ENCODE results near the gene FAF2.
"Not testable (repeated sequence)": the region's sequence is repeated elsewhere in the genome, so short reads cannot be mapped to it uniquely, and the experiment has no call there.

The FAF2 gene

DNA sequence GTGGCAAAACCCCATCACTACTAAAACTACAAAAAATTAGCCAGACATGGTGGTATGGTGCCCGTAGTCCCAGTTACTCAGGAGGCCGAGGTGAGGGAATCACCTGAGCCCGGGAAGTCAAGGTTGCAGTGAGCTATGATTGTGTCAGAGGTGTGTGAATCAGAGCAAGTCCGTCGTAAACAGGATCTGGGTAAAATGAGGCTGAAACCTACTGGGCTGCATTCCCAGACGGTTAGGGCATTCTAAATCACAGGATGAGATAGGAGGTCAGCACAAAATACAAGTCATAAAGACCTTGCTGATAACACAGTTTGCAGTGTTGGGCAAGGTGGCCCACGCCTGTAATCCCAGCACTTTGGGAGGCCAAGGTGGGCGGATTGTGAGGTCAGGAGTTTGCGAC is 29.9 kb upstream of the FAF2 start:
- DNase-seq = no peak

- no peak for DNase-seq
These were observed 28.1 kb upstream of the FAF2 start for GRCh38 chr5:176420086-176420485.

- DNase-seq = no peak
These were observed 27.1 kb upstream of the FAF2 start for GRCh38 chr5:176420972-176421544.

GRCh38 chr5:176424181-176424580 is 24.0 kb upstream of the FAF2 start:
- DNase-seq = no peak

DNA sequence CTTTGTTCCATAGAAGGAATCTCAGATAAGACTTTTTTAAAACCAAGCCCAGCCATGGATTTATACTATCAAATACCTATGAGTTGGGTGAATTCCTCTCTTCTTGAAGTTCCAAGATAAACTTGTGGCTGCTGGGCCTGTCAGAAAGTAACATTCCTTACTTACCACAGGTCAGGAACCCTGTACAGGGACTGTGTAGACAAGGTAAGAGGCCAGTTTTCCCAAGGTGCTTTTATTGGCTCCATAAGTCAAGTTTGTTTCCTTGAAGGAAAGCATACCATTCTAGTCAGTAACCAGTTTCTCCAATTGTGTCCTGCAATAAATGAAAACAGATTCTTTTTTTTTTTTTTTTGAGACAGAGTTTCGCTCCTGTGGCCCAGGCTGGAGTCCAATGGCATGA is 23.0 kb upstream of the FAF2 start:
- no peak for DNase-seq

DNA sequence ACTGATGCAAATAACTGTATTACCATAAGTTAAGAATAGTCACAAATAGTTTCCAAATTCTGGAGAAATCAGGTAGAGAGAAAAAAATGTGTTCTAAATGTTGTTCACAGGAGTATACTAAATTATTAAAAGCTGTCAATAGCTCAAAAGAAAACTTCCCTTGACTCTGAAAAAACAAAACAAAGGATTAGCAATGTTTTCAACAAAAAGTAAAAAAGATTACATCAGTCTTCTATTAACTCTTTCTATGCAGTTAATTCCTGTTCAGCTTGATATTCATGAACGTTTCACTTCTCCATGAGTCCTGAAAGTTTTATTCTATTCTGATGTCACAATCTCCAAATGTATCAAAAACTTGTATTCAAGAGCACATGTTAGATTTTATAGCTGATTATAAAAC is 22.4 kb upstream of the FAF2 start:
- no peak for DNase-seq

DNA sequence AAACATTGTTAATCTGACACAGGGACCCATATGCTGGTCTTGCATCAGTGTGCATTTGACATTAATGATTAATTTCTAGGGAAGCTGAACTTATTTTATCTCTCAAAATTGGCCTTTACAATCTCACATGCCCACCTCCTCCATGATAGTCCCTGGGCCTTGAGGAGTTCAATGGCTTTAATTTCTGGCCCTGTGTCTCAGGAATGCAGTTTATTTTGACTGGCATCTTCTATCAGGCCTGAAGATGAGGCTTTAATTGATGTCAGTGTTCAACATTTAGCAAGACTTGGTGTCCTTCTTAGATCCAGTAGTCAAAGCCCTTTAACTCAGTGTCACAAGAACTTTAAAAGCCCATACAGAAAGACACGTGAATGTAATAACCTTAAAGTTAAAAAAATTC is 21.3 kb upstream of the FAF2 start:
- no peak for DNase-seq

DNA sequence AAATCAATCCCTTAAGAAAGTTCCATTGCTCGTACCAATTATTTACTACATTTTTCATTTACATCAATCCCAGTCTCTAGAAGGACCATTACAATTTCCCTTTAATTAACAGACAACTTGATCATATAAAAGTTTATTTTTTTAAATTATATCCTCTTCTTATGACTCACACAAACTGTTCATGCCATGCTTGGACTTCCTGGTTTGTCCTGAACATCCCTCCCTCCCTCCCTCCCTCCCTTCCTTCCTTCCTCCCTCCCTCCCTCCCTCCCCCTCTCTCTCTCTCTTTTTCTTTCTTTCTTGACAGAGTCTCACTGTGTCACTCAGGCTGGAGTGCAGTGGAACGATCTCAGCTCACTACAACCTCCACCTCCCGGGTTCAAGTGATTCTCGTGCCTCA is 20.2 kb upstream of the FAF2 start:
- no peak for DNase-seq

- no peak for DNase-seq
These were observed 18.2 kb upstream of the FAF2 start for GRCh38 chr5:176429972-176430371.

DNA sequence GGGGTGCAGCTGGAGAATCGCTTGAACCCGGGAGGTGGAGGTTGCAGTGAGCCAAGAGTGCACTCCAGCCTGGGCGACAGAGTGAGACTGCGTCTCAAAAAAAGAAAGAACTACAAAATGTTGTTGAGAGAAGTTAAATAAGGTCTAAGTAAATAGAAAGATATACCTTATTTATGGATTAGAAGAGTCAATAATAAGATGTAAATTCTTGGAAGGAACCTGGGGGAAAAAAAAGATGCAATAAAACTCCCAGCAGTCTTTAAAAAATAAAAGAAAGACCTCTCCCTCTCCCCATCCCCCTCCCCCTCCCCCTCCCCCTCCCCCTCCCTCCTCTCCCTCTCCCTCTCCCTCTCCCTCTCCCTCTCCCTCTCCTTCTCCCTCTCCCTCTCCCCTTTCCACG is 15.5 kb upstream of the FAF2 start:
- DNase-seq = no peak

DNA sequence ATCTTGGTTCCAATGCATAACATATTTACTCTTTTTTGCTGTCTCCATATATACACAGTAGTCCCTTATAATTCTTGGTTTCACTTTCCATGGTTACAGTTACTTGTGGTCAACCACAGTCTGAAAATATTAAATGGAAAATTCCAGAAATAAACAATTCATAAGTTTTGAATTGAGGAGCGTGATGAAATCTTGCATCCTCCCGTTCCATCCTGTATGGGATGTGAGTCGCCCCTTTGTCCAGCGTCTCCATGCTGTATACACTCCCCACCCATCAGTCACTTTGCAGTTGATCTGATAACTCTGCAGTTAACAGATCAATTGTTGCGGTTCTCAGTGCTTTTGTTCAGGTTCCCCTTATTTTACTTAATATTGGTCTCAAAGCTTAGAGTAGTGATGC is 11.5 kb upstream of the FAF2 start:
- DNase-seq = no peak

GRCh38 chr5:176438959-176439757 is 9.0 kb upstream of the FAF2 start:
- no peak for DNase-seq

DNA sequence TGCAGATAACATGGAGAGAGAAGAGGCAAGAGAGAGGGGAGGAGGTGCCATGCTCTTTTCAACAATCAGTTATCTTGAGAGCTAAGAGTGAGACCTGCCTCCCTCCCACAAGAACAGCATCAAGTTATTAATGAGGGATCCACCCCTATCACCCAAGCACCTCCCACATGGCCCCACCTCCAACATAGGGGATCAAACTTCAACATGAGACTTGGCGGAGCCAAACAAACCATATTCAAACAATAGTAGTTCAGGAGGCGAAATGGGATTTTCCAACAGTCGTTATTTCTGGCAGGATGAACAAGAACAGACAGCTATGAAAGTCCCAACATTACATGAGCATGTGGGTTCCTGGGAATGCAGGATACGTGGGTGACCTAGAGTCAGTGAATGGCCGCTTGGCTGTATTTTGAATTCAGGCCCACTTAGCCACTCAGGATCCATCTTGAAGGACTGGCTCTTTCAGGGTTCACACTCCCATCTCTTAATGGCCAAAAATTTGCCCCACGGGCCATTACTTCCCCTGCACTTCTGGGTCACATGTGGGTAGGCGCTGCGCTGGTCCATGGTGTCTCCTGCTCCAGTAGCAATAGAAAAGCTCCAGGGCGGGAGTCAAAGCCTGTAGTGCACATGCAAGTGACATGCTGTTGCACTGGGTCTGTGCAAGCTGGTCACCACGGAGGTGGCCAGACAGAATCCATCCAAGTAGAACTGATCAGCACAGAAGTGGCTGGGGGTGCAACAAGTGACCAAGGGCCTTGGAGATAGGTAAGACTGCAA is 7.1 kb upstream of the FAF2 start:
- no peak for DNase-seq

GRCh38 chr5:176441921-176442323 is 6.3 kb upstream of the FAF2 start:
- no peak for DNase-seq

DNA sequence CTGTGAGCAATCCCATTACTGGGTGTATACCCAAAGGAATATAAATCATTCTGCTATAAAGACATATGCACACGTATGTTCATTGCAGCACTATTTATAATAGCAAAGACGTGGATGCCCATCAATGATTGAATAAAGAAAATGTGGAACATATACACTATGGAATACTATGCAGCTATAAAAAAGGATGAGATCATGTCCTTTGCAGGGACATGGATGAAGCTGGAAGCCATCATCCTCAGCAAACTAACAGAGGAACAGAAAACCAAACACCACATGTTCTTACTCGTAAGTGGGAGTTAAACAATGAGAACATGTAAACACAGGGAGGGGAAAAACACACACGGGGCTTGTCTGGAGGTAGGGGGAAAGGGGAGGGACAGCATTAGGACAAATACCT is 5.3 kb upstream of the FAF2 start:
- DNase-seq = not testable (repeated sequence)

GRCh38 chr5:176444742-176445141 is 3.4 kb upstream of the FAF2 start:
- DNase-seq = no peak

GRCh38 chr5:176446028-176446665 is 2.0 kb upstream of the FAF2 start:
- no peak for DNase-seq

GRCh38 chr5:176446884-176447590 is 1.1 kb upstream of the FAF2 start:
- no peak for DNase-seq

GRCh38 chr5:176447591-176447977 is 601 bp upstream of the FAF2 start:
- no peak for DNase-seq

GRCh38 chr5:176450077-176450476 is 1.9 kb downstream of the FAF2 start:
- DNase-seq = no peak

DNA sequence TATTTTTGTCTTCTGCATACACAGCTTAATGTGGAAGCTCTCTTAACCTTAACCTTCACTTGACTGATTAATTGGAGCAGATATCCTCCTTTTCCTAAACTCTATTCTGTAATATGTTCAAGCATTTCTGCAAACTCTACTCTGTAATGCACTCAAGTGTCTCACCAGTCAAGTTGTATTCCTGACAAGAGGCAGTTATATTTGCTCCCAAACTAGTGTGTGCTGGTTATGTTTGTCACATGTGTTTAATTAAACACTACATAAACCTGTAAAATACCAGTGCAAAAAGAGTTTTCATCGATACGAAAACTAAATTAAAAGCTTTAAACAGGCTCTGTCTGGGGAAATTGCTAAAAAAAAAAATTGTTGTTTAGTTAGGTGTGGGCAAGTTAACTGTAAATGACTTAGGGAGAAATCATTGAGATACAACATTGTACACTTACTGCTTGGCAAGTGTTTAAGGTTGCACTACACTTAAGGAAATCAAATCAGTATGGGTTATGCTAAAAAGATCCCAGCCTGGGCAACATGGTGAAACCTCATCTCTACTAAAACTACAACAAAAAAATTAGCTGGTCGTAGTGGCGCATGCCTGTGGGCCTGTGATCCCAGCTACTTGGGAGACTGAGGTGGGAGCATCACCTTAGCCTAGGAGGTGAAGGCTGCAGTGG is 6.7 kb downstream of the FAF2 start:
- no peak for DNase-seq

DNA sequence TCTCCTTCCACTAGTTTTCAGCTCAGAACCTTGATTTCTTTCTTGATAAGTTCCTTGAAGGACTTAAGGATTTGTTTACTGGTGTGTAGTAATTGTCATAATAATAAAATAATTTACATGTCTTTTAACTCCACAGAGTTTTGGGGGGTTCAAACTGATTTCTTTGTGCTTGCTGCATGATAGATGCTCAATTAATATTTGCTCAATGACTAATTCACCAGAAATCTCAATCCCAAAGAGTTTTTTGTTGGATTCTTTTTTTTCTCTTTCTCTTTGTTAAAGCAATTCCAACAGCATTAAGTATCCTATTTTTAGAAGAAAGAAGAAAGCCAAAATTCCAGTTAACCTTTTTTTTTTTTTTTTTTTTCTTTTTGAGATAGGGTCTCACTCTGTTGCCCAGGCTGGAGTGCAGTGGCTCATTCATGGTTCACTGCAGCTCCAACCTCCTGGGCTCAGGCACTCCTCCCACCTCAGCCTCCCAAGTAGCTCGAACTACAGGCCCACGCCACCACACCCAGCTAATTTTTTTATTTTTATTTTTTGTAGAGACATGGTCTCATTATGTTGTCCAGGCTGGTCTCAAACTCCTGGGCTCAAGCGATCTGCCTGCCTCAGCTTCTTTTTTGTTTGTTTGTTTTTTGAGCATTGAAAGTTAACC is 10.8 kb downstream of the FAF2 start:
- no peak for DNase-seq

Data from GF-D8 (cell line).